Breast epithelium (tissue), 4 donors: ENCODE measurements around the gene RAB27B. TPM values are rescaled to one million over a fixed set of nuclear protein-coding genes. Genes with fewer than 3 reads are reported as not detected.

ENCODE experiments used
- DNase-seq, 2 donors: peaks; one replicate each; pipeline ENCODE4 v3.0.0-alpha.2; 2019; ENCODE audit warnings: low spot score in 2 of 2
- H3K27ac ChIP-seq, 2 donors: fragments of 200-600 bp; sonication (generic) in 1 of 2; one replicate each; pipeline ENCODE4 v1.5.1; 2016 to 2019; ENCODE audit warnings: mild to moderate bottlenecking in 1 of 2
- H3K27me3 ChIP-seq, 2 donors: fragments of 200-600 bp; sonication (generic) in 1 of 2; one replicate each; pipeline versions ENCODE4 v1.5.1 to v1.6.0; 2017 to 2019; ENCODE audit warnings: control low read depth in 1 of 2, mild to moderate bottlenecking in 1 of 2
- H3K36me3 ChIP-seq: fragments of 200-600 bp; one replicate; pipeline ENCODE4 v1.5.1; 2019
- H3K4me1 ChIP-seq, 2 donors: fragments of 200-600 bp; sonication (generic); one replicate each; pipeline ENCODE4 v1.5.1; 2016 to 2019; ENCODE audit warnings: control low read depth in 1 of 2
- H3K4me3 ChIP-seq, 3 donors: fragments of 200-600 bp; sonication (generic); 1 replicate in 2 of 3; 2 replicates in 1 of 3; pipeline ENCODE4 v1.5.1; 2016 to 2019; ENCODE audit warnings: mild to moderate bottlenecking in 3 of 3, moderate library complexity in 2 of 3
- H3K9me3 ChIP-seq, 2 donors: fragments of 200-600 bp; sonication (generic) in 1 of 2; one replicate each; pipeline ENCODE4 v1.5.1; 2016 to 2019; ENCODE audit warnings: control low read depth in 1 of 2
- POLR2A ChIP-seq: fragments of 450-650 bp; IDR thresholded peaks from one replicate; pipeline ENCODE4 v1.6.1; 2016; ENCODE audit warnings: antibody characterized with exemption, mild to moderate bottlenecking, moderate library complexity
- POLR2AphosphoS5 ChIP-seq, 3 donors: sonication (generic); formaldehyde crosslinking; IDR thresholded peaks; one replicate each; pipeline ENCODE4 v1.6.1; 2017; ENCODE audit warnings: antibody characterized with exemption in 3 of 3
- intact Hi-C: fragments of 100-400 bp; cut with DNase I; formaldehyde crosslinking; loops from one replicate; pipeline ENCODE4 v1.15.1; 2023; ENCODE audit warnings: low total_unique reads
- total RNA-seq, 3 donors: library from RNA; depleted of rRNA; stranded (reverse); fragments of >200 nt; gene quantifications; one replicate each; pipeline ENCODE4 v1.1.0, GENCODE V29; 2016
- TF ChIP-seq, protein P1 (sequence below), 3 donors: fragments of 450-650 bp; IDR thresholded peaks; one replicate each; pipeline ENCODE4 v1.5.1; 2016 to 2017; ENCODE audit warnings: antibody characterized with exemption in 3 of 3, mild to moderate bottlenecking in 3 of 3, moderate library complexity in 3 of 3

The RAB27B gene
- total RNA-seq, 3 donors from 2014 or later: 1.1 to 24.6 (median 11.8) TPM

DNA sequence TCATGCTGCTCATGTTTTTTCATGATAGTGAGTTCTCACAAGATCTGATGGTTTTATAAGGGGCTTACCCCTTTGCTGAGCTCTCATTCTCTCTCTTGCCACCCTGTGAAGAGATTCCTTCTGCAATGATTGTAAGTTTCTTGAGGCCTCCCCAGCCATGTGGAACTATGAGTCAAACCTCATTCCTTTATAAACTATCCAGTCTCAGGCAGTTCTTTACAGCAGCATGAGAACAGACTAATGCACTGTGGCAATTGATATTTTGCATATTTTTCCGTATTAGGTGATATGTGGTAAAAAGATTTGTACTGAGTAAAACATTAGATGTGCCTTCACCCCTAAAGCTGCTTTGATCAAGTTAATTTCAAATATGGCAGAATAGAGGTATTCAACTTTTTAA lies 48.8 kb downstream of the RAB27B start:
- TF ChIP-seq POLR2A: no peak
- TF ChIP-seq POLR2AphosphoS5 (IDR thresholded peaks at IDR 0.05): no peak
- TF ChIP-seq, protein P1, sequence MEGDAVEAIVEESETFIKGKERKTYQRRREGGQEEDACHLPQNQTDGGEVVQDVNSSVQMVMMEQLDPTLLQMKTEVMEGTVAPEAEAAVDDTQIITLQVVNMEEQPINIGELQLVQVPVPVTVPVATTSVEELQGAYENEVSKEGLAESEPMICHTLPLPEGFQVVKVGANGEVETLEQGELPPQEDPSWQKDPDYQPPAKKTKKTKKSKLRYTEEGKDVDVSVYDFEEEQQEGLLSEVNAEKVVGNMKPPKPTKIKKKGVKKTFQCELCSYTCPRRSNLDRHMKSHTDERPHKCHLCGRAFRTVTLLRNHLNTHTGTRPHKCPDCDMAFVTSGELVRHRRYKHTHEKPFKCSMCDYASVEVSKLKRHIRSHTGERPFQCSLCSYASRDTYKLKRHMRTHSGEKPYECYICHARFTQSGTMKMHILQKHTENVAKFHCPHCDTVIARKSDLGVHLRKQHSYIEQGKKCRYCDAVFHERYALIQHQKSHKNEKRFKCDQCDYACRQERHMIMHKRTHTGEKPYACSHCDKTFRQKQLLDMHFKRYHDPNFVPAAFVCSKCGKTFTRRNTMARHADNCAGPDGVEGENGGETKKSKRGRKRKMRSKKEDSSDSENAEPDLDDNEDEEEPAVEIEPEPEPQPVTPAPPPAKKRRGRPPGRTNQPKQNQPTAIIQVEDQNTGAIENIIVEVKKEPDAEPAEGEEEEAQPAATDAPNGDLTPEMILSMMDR (IDR thresholded peaks at IDR 0.05): no peak
- no peak overlapping the region for H3K4me3 ChIP-seq
- H3K27ac ChIP-seq: no peak overlapping the region
- intact Hi-C loops: no loop called here
- no peaks in the 10 kb centered on the region for H3K9me3 ChIP-seq
- no peaks in the 10 kb centered on the region for H3K4me1 ChIP-seq
- H3K36me3 ChIP-seq: no peaks in the 10 kb centered on the region
- no peak for DNase-seq
- no peaks in the 10 kb centered on the region for H3K27me3 ChIP-seq

DNA sequence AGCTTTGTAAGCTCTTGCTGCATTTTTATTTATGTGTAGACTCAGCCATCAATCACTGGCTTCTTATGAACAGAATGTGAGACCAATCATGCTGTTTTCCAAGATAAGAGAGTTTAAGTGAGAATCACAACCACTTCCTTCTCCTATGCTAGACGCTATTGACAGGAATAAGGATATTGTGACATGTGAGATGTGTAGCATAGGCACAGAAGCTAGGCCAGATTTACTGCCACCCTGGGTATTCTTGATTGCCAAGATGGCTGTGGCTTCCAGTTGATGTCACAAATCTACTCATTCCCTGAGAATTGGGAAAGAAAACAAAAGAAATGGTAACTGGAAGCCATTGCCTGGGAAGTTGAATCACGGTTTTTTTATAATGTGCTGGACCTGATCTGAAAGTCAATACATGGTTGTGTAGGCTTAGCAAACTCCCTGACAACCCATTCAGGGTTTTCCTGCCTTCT lies 49.9 kb downstream of the RAB27B start:
- no peaks in the 10 kb centered on the region for H3K4me1 ChIP-seq
- H3K4me3 ChIP-seq: no peak overlapping the region
- H3K27ac ChIP-seq: no peak overlapping the region
- no peaks in the 10 kb centered on the region for H3K9me3 ChIP-seq
- no peaks in the 10 kb centered on the region for H3K36me3 ChIP-seq
- intact Hi-C loops: no loop called here
- TF ChIP-seq POLR2AphosphoS5 (IDR thresholded peaks at IDR 0.05) (no peak), POLR2A (no peak)
- TF ChIP-seq, protein P1 (IDR thresholded peaks at IDR 0.05): no peak
- DNase-seq: no peak
- H3K27me3 ChIP-seq: no peaks in the 10 kb centered on the region

DNA sequence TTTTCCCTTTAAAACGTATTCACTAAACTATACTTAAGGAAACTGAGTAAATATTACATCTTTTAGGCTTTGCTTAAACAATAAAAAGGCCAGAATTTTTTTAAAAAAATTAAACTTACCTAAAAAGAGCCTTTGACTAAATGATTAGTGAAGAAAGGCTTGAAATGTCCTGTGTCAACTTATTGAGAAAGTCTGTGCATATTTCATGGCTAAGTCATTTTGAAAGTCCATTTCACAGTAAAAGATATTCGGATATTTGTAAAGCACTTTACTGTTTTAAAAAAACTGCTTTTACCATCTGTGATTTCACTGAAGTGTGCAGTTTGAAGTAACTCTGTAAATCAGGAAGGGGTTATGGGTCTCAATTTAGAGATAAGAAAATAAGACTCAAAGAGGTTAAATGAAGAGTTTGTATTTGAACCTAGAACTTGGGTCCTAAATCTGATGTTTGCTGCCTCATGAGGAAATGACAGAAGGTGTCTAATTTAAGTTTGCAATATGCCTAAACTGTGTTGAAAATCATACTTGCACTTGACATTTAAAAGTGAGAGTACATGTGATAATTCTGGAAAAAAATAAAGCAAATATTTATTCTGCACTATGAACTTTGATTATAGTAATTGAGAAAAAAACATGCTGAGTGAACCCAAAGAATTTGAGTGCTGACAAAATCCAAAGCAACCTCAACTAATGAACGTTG lies 50.5 kb downstream of the RAB27B start:
- no peaks in the 10 kb centered on the region for H3K27me3 ChIP-seq
- H3K4me1 ChIP-seq: no peaks in the 10 kb centered on the region
- H3K4me3 ChIP-seq: no peak overlapping the region
- H3K27ac ChIP-seq: no peak overlapping the region
- H3K9me3 ChIP-seq: no peaks in the 10 kb centered on the region
- no peaks in the 10 kb centered on the region for H3K36me3 ChIP-seq
- intact Hi-C loops: no loop called here
- TF ChIP-seq POLR2AphosphoS5 (IDR thresholded peaks at IDR 0.05) (no peak), POLR2A (no peak)
- TF ChIP-seq, protein P1 (IDR thresholded peaks at IDR 0.05): no peak
- no peak for DNase-seq

DNA sequence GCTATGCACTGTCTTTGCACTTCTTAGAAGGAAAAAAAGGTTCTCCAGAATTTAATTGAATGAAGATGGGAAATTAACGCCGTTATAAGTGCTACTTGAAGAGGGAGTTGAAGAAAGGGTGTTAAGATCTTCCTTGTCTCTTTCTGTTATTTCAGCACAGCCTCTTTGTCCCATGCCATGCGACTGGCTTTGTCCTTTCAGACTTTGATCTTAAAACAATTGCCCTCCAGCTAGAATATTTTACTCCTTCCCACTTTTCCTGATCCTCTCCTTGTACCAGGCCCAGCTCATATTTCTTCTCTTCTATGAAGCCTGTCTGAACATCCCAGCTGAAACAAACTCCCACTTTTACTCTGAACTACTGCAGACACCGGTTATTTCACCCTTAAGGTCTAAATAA lies 51.4 kb downstream of the RAB27B start:
- no peaks in the 10 kb centered on the region for H3K27me3 ChIP-seq
- intact Hi-C loops: no loop called here
- H3K36me3 ChIP-seq: no peaks in the 10 kb centered on the region
- no peak overlapping the region for H3K27ac ChIP-seq
- H3K9me3 ChIP-seq: no peaks in the 10 kb centered on the region
- DNase-seq: no peak
- no peaks in the 10 kb centered on the region for H3K4me1 ChIP-seq
- no peak overlapping the region for H3K4me3 ChIP-seq
- TF ChIP-seq, protein P1 (IDR thresholded peaks at IDR 0.05): no peak

DNA sequence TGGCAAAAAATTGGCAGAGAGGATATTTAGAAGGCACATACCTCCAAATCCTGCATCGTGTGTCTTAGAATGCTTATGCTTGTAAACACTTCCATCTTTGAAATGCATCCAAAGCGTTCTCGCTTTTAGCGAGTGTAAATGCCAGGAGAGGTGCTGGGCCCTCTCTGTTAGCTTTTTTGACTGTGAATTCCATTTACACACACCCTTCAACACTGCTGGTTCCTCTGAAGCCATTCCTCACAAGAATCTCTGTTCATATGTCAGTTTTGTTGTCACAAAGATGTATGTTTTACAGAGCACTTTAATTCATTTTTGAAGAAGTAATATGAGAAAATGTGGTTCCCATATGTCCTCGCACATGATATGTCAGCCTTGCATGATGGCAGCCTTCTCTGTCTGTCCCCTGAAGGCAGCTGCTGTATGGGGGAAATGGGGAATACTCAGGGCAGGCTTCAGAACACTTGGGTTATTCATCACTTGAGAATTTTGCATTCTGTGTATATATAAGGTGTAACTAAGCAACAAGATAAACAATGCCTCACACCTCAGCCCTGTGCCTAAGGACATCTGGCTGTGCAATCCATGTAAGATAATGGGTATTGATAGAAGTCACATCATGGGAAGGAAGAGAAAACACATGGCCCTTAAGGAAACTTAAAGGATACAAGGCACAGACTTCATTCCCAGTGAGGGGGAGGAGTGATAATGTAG lies 52.3 kb downstream of the RAB27B start:
- TF ChIP-seq POLR2A (no peak), POLR2AphosphoS5 (IDR thresholded peaks at IDR 0.05) (no peak)
- TF ChIP-seq, protein P1 (IDR thresholded peaks at IDR 0.05): no peak
- Histone ChIP-seq H3K9me3 (no peaks in the 10 kb centered on the region), H3K4me3 (no peak overlapping the region), H3K36me3 (no peaks in the 10 kb centered on the region), H3K27ac (no peak overlapping the region), H3K27me3 (no peaks in the 10 kb centered on the region), H3K4me1 (no peaks in the 10 kb centered on the region)
- intact Hi-C loops: no loop called here
- no peak for DNase-seq
